Upper lobe of left lung (tissue), 4 donors: ENCODE results near the gene NAV2.

Source experiments
- EP300 ChIP-seq, 4 donors: sonication (generic); formaldehyde crosslinking; IDR thresholded peaks; one replicate each; pipeline ENCODE4 v1.5.1; 2017; ENCODE audit warnings: antibody characterized with exemption in 4 of 4, control low read depth in 2 of 4
- POLR2A ChIP-seq, 4 donors: fragments of 450-650 bp; IDR thresholded peaks; one replicate each; pipeline ENCODE4 v1.5.1; 2016 to 2017; ENCODE audit warnings: antibody characterized with exemption in 4 of 4, mild to moderate bottlenecking in 2 of 4
- TF ChIP-seq, protein P1 (sequence below), 6 experiments: fragments of 450-650 bp in 4 of 6; fragments of 200-600 bp in 2 of 6; sonication (generic) in 2 of 6; IDR thresholded peaks; one replicate each; pipeline ENCODE4 v1.5.1; 2016 to 2019; ENCODE audit warnings: antibody characterized with exemption in 6 of 6

DNA sequence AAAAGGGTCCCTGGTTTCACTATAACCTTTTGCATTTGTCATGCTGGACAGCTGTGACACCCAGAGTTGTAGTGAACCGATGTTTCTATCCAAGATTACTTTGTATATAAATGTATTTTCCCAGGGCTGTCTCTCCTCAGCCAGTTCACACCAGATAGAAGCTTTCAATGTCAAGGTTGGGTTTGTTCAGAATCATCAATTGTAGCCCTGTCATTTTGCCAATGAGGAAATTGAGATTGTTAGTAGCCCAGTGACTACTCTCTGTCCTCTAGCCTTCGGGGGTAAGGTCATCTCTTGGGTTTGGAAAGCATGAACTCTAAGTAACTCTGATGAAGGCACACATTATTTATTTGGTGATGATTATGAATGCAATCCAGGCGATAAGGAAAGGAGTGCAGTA is 282.0 kb downstream of the NAV2 start:
- no peak for TF ChIP-seq POLR2A (IDR thresholded peaks at IDR 0.05)
- no peak for TF ChIP-seq EP300 (IDR thresholded peaks at IDR 0.05)
- TF ChIP-seq, protein P1, sequence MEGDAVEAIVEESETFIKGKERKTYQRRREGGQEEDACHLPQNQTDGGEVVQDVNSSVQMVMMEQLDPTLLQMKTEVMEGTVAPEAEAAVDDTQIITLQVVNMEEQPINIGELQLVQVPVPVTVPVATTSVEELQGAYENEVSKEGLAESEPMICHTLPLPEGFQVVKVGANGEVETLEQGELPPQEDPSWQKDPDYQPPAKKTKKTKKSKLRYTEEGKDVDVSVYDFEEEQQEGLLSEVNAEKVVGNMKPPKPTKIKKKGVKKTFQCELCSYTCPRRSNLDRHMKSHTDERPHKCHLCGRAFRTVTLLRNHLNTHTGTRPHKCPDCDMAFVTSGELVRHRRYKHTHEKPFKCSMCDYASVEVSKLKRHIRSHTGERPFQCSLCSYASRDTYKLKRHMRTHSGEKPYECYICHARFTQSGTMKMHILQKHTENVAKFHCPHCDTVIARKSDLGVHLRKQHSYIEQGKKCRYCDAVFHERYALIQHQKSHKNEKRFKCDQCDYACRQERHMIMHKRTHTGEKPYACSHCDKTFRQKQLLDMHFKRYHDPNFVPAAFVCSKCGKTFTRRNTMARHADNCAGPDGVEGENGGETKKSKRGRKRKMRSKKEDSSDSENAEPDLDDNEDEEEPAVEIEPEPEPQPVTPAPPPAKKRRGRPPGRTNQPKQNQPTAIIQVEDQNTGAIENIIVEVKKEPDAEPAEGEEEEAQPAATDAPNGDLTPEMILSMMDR (IDR thresholded peaks at IDR 0.05): no peak
